ENCODE measurements around the gene LRRC3C.

- TF ChIP-seq POLR2A (IDR thresholded peaks at IDR 0.05; ENCODE audit: low read length): no peak
- no peak for TF ChIP-seq GATA1 (IDR thresholded peaks at IDR 0.05; ENCODE audit: low read depth, low read length)
Observed at GRCh38 chr17:39943702-39944392, 16.3 kb downstream of the LRRC3C start.

Measured in erythroblast (primary cell).